ENCODE results near the gene CCDC69.

DNA sequence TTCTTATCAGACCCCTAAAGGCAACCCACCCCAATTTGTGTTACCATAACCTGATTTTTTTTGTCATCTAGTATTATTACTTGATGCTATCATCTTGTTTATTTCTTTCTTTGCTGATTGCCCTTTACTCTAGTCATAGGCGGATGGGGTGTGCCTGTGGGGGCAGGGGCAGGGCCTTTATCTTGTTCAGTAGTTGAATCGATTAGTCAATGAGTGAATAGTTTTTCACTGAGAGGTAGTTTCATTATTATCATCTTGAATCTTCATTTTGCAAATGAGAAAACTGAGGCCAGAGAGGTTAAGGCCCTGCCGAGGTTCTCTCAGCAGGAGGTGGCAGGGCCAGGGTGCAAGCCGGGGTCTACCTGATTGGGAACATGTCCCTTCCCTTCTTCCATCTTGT, 19.7 kb upstream of the CCDC69 start:
- TF ChIP-seq, protein P1, sequence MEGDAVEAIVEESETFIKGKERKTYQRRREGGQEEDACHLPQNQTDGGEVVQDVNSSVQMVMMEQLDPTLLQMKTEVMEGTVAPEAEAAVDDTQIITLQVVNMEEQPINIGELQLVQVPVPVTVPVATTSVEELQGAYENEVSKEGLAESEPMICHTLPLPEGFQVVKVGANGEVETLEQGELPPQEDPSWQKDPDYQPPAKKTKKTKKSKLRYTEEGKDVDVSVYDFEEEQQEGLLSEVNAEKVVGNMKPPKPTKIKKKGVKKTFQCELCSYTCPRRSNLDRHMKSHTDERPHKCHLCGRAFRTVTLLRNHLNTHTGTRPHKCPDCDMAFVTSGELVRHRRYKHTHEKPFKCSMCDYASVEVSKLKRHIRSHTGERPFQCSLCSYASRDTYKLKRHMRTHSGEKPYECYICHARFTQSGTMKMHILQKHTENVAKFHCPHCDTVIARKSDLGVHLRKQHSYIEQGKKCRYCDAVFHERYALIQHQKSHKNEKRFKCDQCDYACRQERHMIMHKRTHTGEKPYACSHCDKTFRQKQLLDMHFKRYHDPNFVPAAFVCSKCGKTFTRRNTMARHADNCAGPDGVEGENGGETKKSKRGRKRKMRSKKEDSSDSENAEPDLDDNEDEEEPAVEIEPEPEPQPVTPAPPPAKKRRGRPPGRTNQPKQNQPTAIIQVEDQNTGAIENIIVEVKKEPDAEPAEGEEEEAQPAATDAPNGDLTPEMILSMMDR (IDR thresholded peaks at IDR 0.05), result no peak
- TF ChIP-seq EP300 (IDR thresholded peaks at IDR 0.05) (no peak), POLR2A (IDR thresholded peaks at IDR 0.05) (no peak)
